ENCODE measurements around the gene GRAMD1B.

GRAMD1B gene

DNA sequence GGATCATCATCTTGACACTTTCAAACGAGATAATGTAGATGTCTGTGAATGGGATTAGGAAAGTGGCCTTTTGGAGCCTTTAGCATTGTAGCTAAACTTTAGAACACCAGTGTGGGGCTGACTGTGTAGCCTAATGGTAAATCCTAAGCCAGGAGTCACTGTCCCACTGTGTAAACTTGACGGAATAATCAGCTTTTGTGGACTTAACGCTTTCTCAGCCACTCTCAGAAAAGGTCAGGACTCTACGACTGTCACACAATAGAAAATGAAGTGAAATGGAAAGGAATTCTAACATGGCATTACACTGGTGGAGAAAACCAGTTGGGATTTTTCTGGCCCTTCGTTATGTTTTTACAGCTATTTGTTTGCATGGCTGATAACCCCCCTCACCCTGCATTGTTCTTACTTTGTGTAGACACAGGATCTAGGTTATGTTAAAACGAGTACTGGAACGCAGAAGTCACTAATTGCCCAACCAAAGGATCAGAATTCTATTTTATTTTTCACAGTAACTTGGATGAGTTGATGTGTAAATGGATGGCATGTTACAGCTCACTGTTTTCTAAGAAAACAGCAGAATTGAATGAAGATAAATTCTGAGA is 22.0 kb upstream of the GRAMD1B start:
- H3K9ac ChIP-seq (ENCODE audit: low read length), result no peak overlapping the region
- no peak overlapping the region for H2AK5ac ChIP-seq (ENCODE audit: low read length)
- H3K79me2 ChIP-seq (ENCODE audit: control insufficient read depth, insufficient read depth, low read length, poor library complexity), result no peaks in the 10 kb centered on the region
- no peak overlapping the region for H2BK12ac ChIP-seq (ENCODE audit: low read length)
- H3K4me2 ChIP-seq (ENCODE audit: low read length), result no peak overlapping the region
- no peak overlapping the region for H2BK120ac ChIP-seq (ENCODE audit: insufficient read depth, low read length, poor library complexity)
- H3K4ac ChIP-seq (ENCODE audit: low read depth, low read length), result no peak overlapping the region
- no peaks in the 10 kb centered on the region for H3K9me3 ChIP-seq (ENCODE audit: insufficient read depth, low read depth, low read length)
- no peak overlapping the region for H3K27ac ChIP-seq (ENCODE audit: low read depth, low read length)
- DNase-seq, result no peak
- WGBS (ENCODE audit: extremely low coverage, insufficient coverage, insufficient read length), result no CpG with 5 or more reads among the region's 7 CpGs
- H2BK5ac ChIP-seq (ENCODE audit: low read depth, low read length, poor library complexity), result no peak overlapping the region
- no peak overlapping the region for H3K4me3 ChIP-seq (ENCODE audit: low read depth, low read length)
- no peak overlapping the region for H2AFZ ChIP-seq (ENCODE audit: insufficient read depth, low read length, poor library complexity)
- H3K4me1 ChIP-seq (ENCODE audit: control insufficient read depth in 1 of 2, insufficient read depth in 2 of 2, low read length in 2 of 2), result no peaks in the 10 kb centered on the region
- H4K8ac ChIP-seq (ENCODE audit: low read depth, low read length), result no peak overlapping the region
- no peak overlapping the region for H4K12ac ChIP-seq (ENCODE audit: low read depth, low read length)
- no peak overlapping the region for H3K23ac ChIP-seq (ENCODE audit: low read length)
- no peaks in the 10 kb centered on the region for H3K27me3 ChIP-seq (ENCODE audit: insufficient read depth, low read length)
- H3K79me1 ChIP-seq (ENCODE audit: low read length), result no peaks in the 10 kb centered on the region
- H3K36me3 ChIP-seq (ENCODE audit: control insufficient read depth in 1 of 2, insufficient read depth in 2 of 2, low read length in 2 of 2), result no peaks in the 10 kb centered on the region
- no peak overlapping the region for H4K91ac ChIP-seq (ENCODE audit: low read depth, low read length)
- no peak overlapping the region for H3K18ac ChIP-seq (ENCODE audit: low read length)
- no peak overlapping the region for H3K14ac ChIP-seq (ENCODE audit: low read length)

DNA sequence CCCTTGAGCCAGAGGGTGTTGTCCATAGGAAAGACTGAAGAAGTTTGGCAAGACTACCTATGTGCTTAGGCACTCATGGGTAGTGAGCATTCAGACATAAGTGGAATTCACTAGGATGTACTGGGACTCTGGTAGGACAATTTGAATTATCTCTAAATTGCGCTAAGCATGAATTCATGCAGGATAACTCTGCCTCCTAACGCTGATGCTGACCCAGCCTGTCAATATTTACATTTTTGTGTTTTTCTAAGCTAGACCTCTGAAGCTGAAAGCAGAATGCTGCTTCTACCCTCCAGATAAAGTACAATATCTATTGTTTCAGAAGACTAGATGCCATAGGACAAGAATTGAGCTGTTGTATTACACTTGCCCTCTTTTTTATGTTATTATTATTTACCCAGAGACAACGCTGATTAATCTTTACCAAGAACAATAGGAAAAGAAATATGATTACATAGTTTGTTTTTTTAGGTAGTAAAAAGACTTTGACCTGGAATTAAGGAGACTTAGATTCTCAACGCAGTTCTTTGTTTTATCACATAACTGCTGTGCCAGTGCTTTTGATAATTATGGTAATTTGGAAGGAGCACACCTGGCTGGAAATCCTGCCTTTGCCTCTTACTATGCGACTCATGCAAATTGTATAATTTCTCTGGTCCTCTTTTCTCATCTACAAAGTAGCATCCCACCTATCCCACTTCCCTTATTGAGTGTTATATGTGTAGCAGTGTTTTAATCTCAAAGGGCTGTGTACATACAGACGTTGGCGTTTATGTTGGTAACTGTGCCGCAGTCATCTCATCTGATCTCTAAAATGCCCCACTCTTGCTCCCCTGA is 21.2 kb upstream of the GRAMD1B start:
- no peak overlapping the region for H3K23ac ChIP-seq (ENCODE audit: low read length)
- H2AK5ac ChIP-seq (ENCODE audit: low read length), result no peak overlapping the region
- no peak overlapping the region for H2BK12ac ChIP-seq (ENCODE audit: low read length)
- WGBS (ENCODE audit: extremely low coverage, insufficient coverage, insufficient read length), result no CpG with 5 or more reads among the region's 8 CpGs
- H4K12ac ChIP-seq (ENCODE audit: low read depth, low read length), result no peak overlapping the region
- H3K4me3 ChIP-seq (ENCODE audit: low read depth, low read length), result no peak overlapping the region
- no peaks in the 10 kb centered on the region for H3K36me3 ChIP-seq (ENCODE audit: control insufficient read depth in 1 of 2, insufficient read depth in 2 of 2, low read length in 2 of 2)
- no peak for DNase-seq
- no peak overlapping the region for H2AFZ ChIP-seq (ENCODE audit: insufficient read depth, low read length, poor library complexity)
- no peaks in the 10 kb centered on the region for H3K27me3 ChIP-seq (ENCODE audit: insufficient read depth, low read length)
- H2BK120ac ChIP-seq (ENCODE audit: insufficient read depth, low read length, poor library complexity), result no peak overlapping the region
- H3K4me2 ChIP-seq (ENCODE audit: low read length), result no peak overlapping the region
- H3K4ac ChIP-seq (ENCODE audit: low read depth, low read length), result no peak overlapping the region
- H4K8ac ChIP-seq (ENCODE audit: low read depth, low read length), result no peak overlapping the region
- H3K9me3 ChIP-seq (ENCODE audit: insufficient read depth, low read depth, low read length), result no peaks in the 10 kb centered on the region
- no peaks in the 10 kb centered on the region for H3K79me1 ChIP-seq (ENCODE audit: low read length)
- no peak overlapping the region for H3K9ac ChIP-seq (ENCODE audit: low read length)
- H2BK5ac ChIP-seq (ENCODE audit: low read depth, low read length, poor library complexity), result no peak overlapping the region
- no peak overlapping the region for H3K14ac ChIP-seq (ENCODE audit: low read length)
- no peak overlapping the region for H3K27ac ChIP-seq (ENCODE audit: low read depth, low read length)
- H3K4me1 ChIP-seq (ENCODE audit: control insufficient read depth in 1 of 2, insufficient read depth in 2 of 2, low read length in 2 of 2), result no peaks in the 10 kb centered on the region
- H3K79me2 ChIP-seq (ENCODE audit: control insufficient read depth, insufficient read depth, low read length, poor library complexity), result no peaks in the 10 kb centered on the region
- no peak overlapping the region for H3K18ac ChIP-seq (ENCODE audit: low read length)
- no peak overlapping the region for H4K91ac ChIP-seq (ENCODE audit: low read depth, low read length)

DNA sequence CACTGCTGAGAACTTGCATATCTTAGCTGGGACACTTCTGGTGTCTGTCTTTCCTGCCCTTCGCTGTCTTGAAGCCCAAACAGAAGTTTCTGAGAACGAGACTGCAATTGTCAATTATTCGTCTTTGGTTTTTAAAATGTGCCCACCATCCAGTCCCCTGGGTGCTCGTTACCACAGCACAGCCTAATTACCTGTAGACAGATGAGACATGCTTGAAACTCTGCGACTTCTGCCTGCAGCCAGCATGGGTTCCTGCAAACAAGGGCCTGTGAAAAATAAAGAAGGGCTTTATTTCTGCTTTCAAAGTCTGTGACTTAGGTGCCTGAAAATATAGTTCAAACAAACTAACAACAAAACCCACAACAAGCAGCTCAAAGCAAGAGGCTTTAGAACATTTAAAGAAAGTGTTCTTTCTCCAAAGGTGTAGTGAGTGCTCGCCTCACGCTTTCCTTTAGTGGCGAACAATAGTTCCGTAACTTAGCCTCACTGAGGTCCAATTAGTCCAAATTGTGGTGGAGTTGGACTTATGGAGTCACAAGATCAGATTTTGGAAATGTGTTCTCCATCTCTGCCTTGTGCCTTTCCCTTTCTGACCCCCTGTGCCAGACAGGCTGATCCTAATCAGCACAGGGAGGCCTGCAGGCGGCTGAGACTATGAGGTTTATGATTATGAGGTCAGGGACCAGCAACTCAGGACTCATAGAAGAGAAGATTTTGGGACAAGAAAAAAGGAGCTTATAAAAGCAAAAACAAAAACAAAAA is 20.4 kb upstream of the GRAMD1B start:
- no peaks in the 10 kb centered on the region for H3K4me1 ChIP-seq (ENCODE audit: control insufficient read depth in 1 of 2, insufficient read depth in 2 of 2, low read length in 2 of 2)
- H3K4me2 ChIP-seq (ENCODE audit: low read length), result no peak overlapping the region
- H3K27ac ChIP-seq (ENCODE audit: low read depth, low read length), result no peak overlapping the region
- H3K9ac ChIP-seq (ENCODE audit: low read length), result no peak overlapping the region
- H3K9me3 ChIP-seq (ENCODE audit: insufficient read depth, low read depth, low read length), result no peaks in the 10 kb centered on the region
- no CpG with 5 or more reads among the region's 10 CpGs for WGBS (ENCODE audit: extremely low coverage, insufficient coverage, insufficient read length)
- H4K8ac ChIP-seq (ENCODE audit: low read depth, low read length), result no peak overlapping the region
- H2AFZ ChIP-seq (ENCODE audit: insufficient read depth, low read length, poor library complexity), result no peak overlapping the region
- H3K23ac ChIP-seq (ENCODE audit: low read length), result no peak overlapping the region
- H4K12ac ChIP-seq (ENCODE audit: low read depth, low read length), result no peak overlapping the region
- H2BK12ac ChIP-seq (ENCODE audit: low read length), result no peak overlapping the region
- no peak for DNase-seq
- no peaks in the 10 kb centered on the region for H3K79me2 ChIP-seq (ENCODE audit: control insufficient read depth, insufficient read depth, low read length, poor library complexity)
- no peak overlapping the region for H2BK120ac ChIP-seq (ENCODE audit: insufficient read depth, low read length, poor library complexity)
- no peak overlapping the region for H4K91ac ChIP-seq (ENCODE audit: low read depth, low read length)
- no peaks in the 10 kb centered on the region for H3K36me3 ChIP-seq (ENCODE audit: control insufficient read depth in 1 of 2, insufficient read depth in 2 of 2, low read length in 2 of 2)
- no peak overlapping the region for H3K14ac ChIP-seq (ENCODE audit: low read length)
- no peaks in the 10 kb centered on the region for H3K27me3 ChIP-seq (ENCODE audit: insufficient read depth, low read length)
- no peak overlapping the region for H2AK5ac ChIP-seq (ENCODE audit: low read length)
- no peak overlapping the region for H2BK5ac ChIP-seq (ENCODE audit: low read depth, low read length, poor library complexity)
- no peak overlapping the region for H3K4me3 ChIP-seq (ENCODE audit: low read depth, low read length)
- no peak overlapping the region for H3K4ac ChIP-seq (ENCODE audit: low read depth, low read length)
- H3K18ac ChIP-seq (ENCODE audit: low read length), result no peak overlapping the region
- no peaks in the 10 kb centered on the region for H3K79me1 ChIP-seq (ENCODE audit: low read length)

DNA sequence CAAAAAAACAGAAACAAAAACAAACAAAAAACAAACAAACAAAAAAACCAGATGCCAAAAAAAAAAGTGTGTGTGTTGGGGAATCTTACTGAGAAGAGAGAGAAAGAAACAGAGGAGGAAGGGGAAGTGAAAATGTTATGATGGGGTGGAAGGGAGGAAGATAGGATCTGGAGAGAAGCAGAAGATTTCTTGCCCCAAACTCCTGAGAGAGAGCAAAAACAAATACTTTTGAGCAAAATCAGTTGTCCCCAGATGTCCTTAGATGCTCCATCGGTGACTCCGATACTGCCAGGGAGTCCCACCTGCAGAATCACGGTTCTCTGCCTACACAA is 19.9 kb upstream of the GRAMD1B start:
- Histone ChIP-seq H4K12ac (ENCODE audit: low read depth, low read length) (no peak overlapping the region), H3K4me2 (ENCODE audit: low read length) (no peak overlapping the region), H3K9ac (ENCODE audit: low read length) (no peak overlapping the region), H3K23ac (ENCODE audit: low read length) (no peak overlapping the region), H2BK12ac (ENCODE audit: low read length) (no peak overlapping the region), H4K8ac (ENCODE audit: low read depth, low read length) (no peak overlapping the region), H2AFZ (ENCODE audit: insufficient read depth, low read length, poor library complexity) (no peak overlapping the region), H3K79me2 (ENCODE audit: control insufficient read depth, insufficient read depth, low read length, poor library complexity) (no peaks in the 10 kb centered on the region), H3K79me1 (ENCODE audit: low read length) (no peaks in the 10 kb centered on the region), H3K4me1 (ENCODE audit: control insufficient read depth in 1 of 2, insufficient read depth in 2 of 2, low read length in 2 of 2) (no peaks in the 10 kb centered on the region), H3K14ac (ENCODE audit: low read length) (no peak overlapping the region), H3K27ac (ENCODE audit: low read depth, low read length) (no peak overlapping the region), H3K4ac (ENCODE audit: low read depth, low read length) (no peak overlapping the region), H4K91ac (ENCODE audit: low read depth, low read length) (no peak overlapping the region), H2BK5ac (ENCODE audit: low read depth, low read length, poor library complexity) (no peak overlapping the region), H3K4me3 (ENCODE audit: low read depth, low read length) (no peak overlapping the region), H3K18ac (ENCODE audit: low read length) (no peak overlapping the region), H3K27me3 (ENCODE audit: insufficient read depth, low read length) (no peaks in the 10 kb centered on the region), H3K9me3 (ENCODE audit: insufficient read depth, low read depth, low read length) (no peaks in the 10 kb centered on the region), H3K36me3 (ENCODE audit: control insufficient read depth in 1 of 2, insufficient read depth in 2 of 2, low read length in 2 of 2) (no peaks in the 10 kb centered on the region), H2AK5ac (ENCODE audit: low read length) (no peak overlapping the region), H2BK120ac (ENCODE audit: insufficient read depth, low read length, poor library complexity) (no peak overlapping the region)
- DNase-seq, result no peak
- no CpG with 5 or more reads among the region's 3 CpGs for WGBS (ENCODE audit: extremely low coverage, insufficient coverage, insufficient read length)
